MM.1S (cell line): ENCODE measurements around the gene TMEFF2.

Source experiments
- CTCF ChIP-seq: fragments of 300-600 bp; sonication (generic); IDR thresholded peaks from 2 replicates; pipeline ENCODE4 v1.5.1; 2016; ENCODE audit warnings: antibody characterized with exemption, low read length, mixed read lengths
- EZH2phosphoT487 ChIP-seq: fragments of 300-600 bp; sonication (generic); IDR thresholded peaks from 2 replicates; pipeline ENCODE4 v1.6.1; 2018; ENCODE audit warnings: antibody characterized with exemption, low read length

GRCh38 chr2:192137451-192137850 is 57.3 kb downstream of the TMEFF2 start:
- TF ChIP-seq EZH2phosphoT487 (no peak), CTCF (no peak)
